A549 treated with GW870086 at 1 μM for 4 hours (cell line): Measurements from ENCODE around the gene SLC10A3. TPM values are rescaled to one million over a fixed set of nuclear protein-coding genes. Genes with fewer than 3 reads are reported as not detected.

Source experiments
- total RNA-seq: library from RNA; stranded (reverse); fragments of 200-300 nt; extraction: Qiagen RNA extraction; gene quantifications from 5 replicates; pipeline ENCODE4 v1.2.3, GENCODE V29; 2022; ENCODE audit warnings: low read depth

The SLC10A3 gene
- 29.7 to 41.5 TPM (median 40.1 TPM) in 5 replicates for total RNA-seq

GRCh38 chrX:154490414-154491083 lies at the start of gene SLC10A3:
SLC10A3 (minus strand) TSS chrX:154490629; CDS start chrX:154488940, 1,689 bp downstream.

GRCh38 chrX:154515966-154516655 lies 25.7 kb upstream of the SLC10A3 start, which contains the start of gene FAM3A:
FAM3A (minus strand) TSS chrX:154516232; CDS start chrX:154515772, 460 bp downstream.

GRCh38 chrX:154486396-154487207 lies 3.8 kb downstream of the SLC10A3 start, which contains the start of gene UBL4A:
UBL4A (minus strand) TSS chrX:154486615; CDS start chrX:154486584, 31 bp downstream.

GRCh38 chrX:154478728-154479622 lies 11.5 kb downstream of the SLC10A3 start, which contains the start of gene LAGE3:
LAGE3 (minus strand) TSS chrX:154479281; CDS start chrX:154478915, 366 bp downstream.

GRCh38 chrX:154458116-154458953 lies 32.1 kb downstream of the SLC10A3 start, which contains the start of gene PLXNA3:
PLXNA3 (plus strand) TSS chrX:154458281; CDS start chrX:154460184, 1,903 bp downstream.

GRCh38 chrX:154443992-154444754 lies 46.3 kb downstream of the SLC10A3 start, which contains the start of gene FAM50A:
FAM50A (plus strand) TSS chrX:154444141; CDS start chrX:154444236, 95 bp downstream.

Other genes with a start within 250 kb of the SLC10A3 start
- not detected in 5 replicates for gene OPN1MW3, start 233.0 kb downstream of the SLC10A3 start, total RNA-seq
- 0.09 TPM in 1 of 5 replicates, not detected in the others for gene TEX28, start 195.5 kb downstream of the SLC10A3 start, total RNA-seq
- 0.10 to 0.19 TPM (median 0.17 TPM) in 3 of 5 replicates, not detected in the others for gene TKTL1, start 194.8 kb downstream of the SLC10A3 start, total RNA-seq
- 1,320 to 1,681 TPM (median 1,555 TPM) in 5 replicates for gene FLNA, start 116.0 kb downstream of the SLC10A3 start, total RNA-seq
- 115 to 162 TPM (median 151 TPM) in 5 replicates for gene EMD, start 111.3 kb downstream of the SLC10A3 start, total RNA-seq
- 5,224 to 6,204 TPM (median 5,426 TPM) in 5 replicates for gene RPL10, start 92.3 kb downstream of the SLC10A3 start, total RNA-seq
- gene DNASE1L1, start 81.4 kb downstream of the SLC10A3 start, total RNA-seq = 26.1 to 33.5 TPM (median 29.3 TPM) in 5 replicates
- gene TAFAZZIN, start 79.1 kb downstream of the SLC10A3 start, total RNA-seq = 32.2 to 40.3 TPM (median 37.1 TPM) in 5 replicates
- gene ATP6AP1, start 62.0 kb downstream of the SLC10A3 start, total RNA-seq = 81.6 to 108 TPM (median 104 TPM) in 5 replicates
- 89.4 to 105 TPM (median 103 TPM) in 5 replicates for gene GDI1, start 53.5 kb downstream of the SLC10A3 start, total RNA-seq
- gene FAM50A, start 46.5 kb downstream of the SLC10A3 start, total RNA-seq = 92.4 to 124 TPM (median 106 TPM) in 5 replicates
- gene PLXNA3, start 32.3 kb downstream of the SLC10A3 start, total RNA-seq = 10.8 to 15.6 TPM (median 11.8 TPM) in 5 replicates
- gene LAGE3, start 11.3 kb downstream of the SLC10A3 start, total RNA-seq = 57.7 to 70.9 TPM (median 68.2 TPM) in 5 replicates
- gene UBL4A, start 4.0 kb downstream of the SLC10A3 start, total RNA-seq = 64.7 to 72.3 TPM (median 68.9 TPM) in 5 replicates
- 32.9 to 47.3 TPM (median 45.3 TPM) in 5 replicates for gene FAM3A, start 25.6 kb upstream of the SLC10A3 start, total RNA-seq
- gene G6PD, start 56.2 kb upstream of the SLC10A3 start, total RNA-seq = 1,331 to 1,547 TPM (median 1,449 TPM) in 5 replicates
- gene IKBKG, start 57.0 kb upstream of the SLC10A3 start, total RNA-seq = 35.2 to 42.9 TPM (median 41.7 TPM) in 5 replicates
- gene CTAG1A, start 94.5 kb upstream of the SLC10A3 start, total RNA-seq = not detected in 5 replicates
- not detected in 5 replicates for gene CTAG1B, start 128.7 kb upstream of the SLC10A3 start, total RNA-seq
- gene CTAG2, start 162.9 kb upstream of the SLC10A3 start, total RNA-seq = not detected in 5 replicates